Measurements from ENCODE around the gene STRA8. TPM values are rescaled to one million over a fixed set of nuclear protein-coding genes. Genes with fewer than 3 reads are reported as not detected.

The STRA8 gene
- total RNA-seq, 3 donors from 2014 or later (not counting 1 experiment from before 2014, with no cell fraction given), result not detected

- H3K36me3 Mint-ChIP-seq, result peaks cover 15% of the 10 kb centered on the region
- no peaks in the 10 kb centered on the region for H3K4me1 ChIP-seq (ENCODE audit: control insufficient read depth, insufficient read depth, low read length)
- no peak overlapping the region for H3K4me3 ChIP-seq (ENCODE audit: low read length)
- TF ChIP-seq CTCF (IDR thresholded peaks at IDR 0.05), result no peak
- H3K27ac ChIP-seq (ENCODE audit: low read length), result no peak overlapping the region
- peaks cover 0 to 4% of the 10 kb centered on the region in 2 donors for H3K4me1 Mint-ChIP-seq
- intact Hi-C loops (cut with micrococcal nuclease), result no loop called here
- ATAC-seq (no peak), DNase-seq (no peak)
- H3K9me3 Mint-ChIP-seq, result no peaks in the 10 kb centered on the region
- no peaks in the 10 kb centered on the region for H3K27me3 Mint-ChIP-seq (ENCODE audit: low read depth in 2 of 2)
- no peaks in the 10 kb centered on the region for H3K9me3 ChIP-seq (ENCODE audit: control insufficient read depth, insufficient read depth, low read length)
- H3K27ac Mint-ChIP-seq, result no peak overlapping the region
- no peaks in the 10 kb centered on the region for H3K27me3 ChIP-seq (ENCODE audit: control insufficient read depth, insufficient read depth, low read length)
- peaks cover 70% of the 10 kb centered on the region for H3K36me3 ChIP-seq (ENCODE audit: control insufficient read depth, insufficient read depth, low read length)
- no peak overlapping the region for H3K4me3 Mint-ChIP-seq
- 95% methylated on average over 4 of the region's 4 CpGs for WGBS (ENCODE audit: insufficient coverage)
These were observed 43.7 kb upstream of the STRA8 start for GRCh38 chr7:135189961-135190360.

GRCh38 chr7:135190703-135191102 is 42.9 kb upstream of the STRA8 start:
- H3K4me1 Mint-ChIP-seq, result peaks cover 0 to 4% of the 10 kb centered on the region in 2 donors
- H3K36me3 ChIP-seq (ENCODE audit: control insufficient read depth, insufficient read depth, low read length), result peaks cover 68% of the 10 kb centered on the region

GRCh38 chr7:135192914-135193536 is 40.6 kb upstream of the STRA8 start:
- no peaks in the 10 kb centered on the region for H3K27me3 Mint-ChIP-seq (ENCODE audit: low read depth in 2 of 2)
- H3K9me3 Mint-ChIP-seq, result no peaks in the 10 kb centered on the region
- intact Hi-C loops (cut with micrococcal nuclease), result no loop called here
- WGBS (ENCODE audit: insufficient coverage), result 97% methylated on average over 10 of the region's 11 CpGs
- H3K4me1 Mint-ChIP-seq, result peaks cover 0 to 4% of the 10 kb centered on the region in 2 donors
- ATAC-seq (no peak), DNase-seq (no peak)
- Histone ChIP-seq H3K4me1 (ENCODE audit: control insufficient read depth, insufficient read depth, low read length) (no peaks in the 10 kb centered on the region), H3K36me3 (ENCODE audit: control insufficient read depth, insufficient read depth, low read length) (peaks cover 69% of the 10 kb centered on the region), H3K27me3 (ENCODE audit: control insufficient read depth, insufficient read depth, low read length) (no peaks in the 10 kb centered on the region), H3K9me3 (ENCODE audit: control insufficient read depth, insufficient read depth, low read length) (no peaks in the 10 kb centered on the region), H3K27ac (ENCODE audit: low read length) (no peak overlapping the region), H3K4me3 (ENCODE audit: low read length) (no peak overlapping the region)
- H3K36me3 Mint-ChIP-seq, result peaks cover 15% of the 10 kb centered on the region
- no peak overlapping the region for H3K4me3 Mint-ChIP-seq
- H3K27ac Mint-ChIP-seq, result no peak overlapping the region
- TF ChIP-seq CTCF (IDR thresholded peaks at IDR 0.05), result no peak

More at GRCh38 chr7:135190703-135191102, 42.9 kb upstream of the STRA8 start:
- Mint-ChIP-seq H3K9me3 (no peaks in the 10 kb centered on the region), H3K4me3 (no peak overlapping the region), H3K36me3 (peaks cover 15% of the 10 kb centered on the region), H3K27ac (no peak overlapping the region), H3K27me3 (ENCODE audit: low read depth in 2 of 2) (no peaks in the 10 kb centered on the region)
- Histone ChIP-seq H3K4me1 (ENCODE audit: control insufficient read depth, insufficient read depth, low read length) (no peaks in the 10 kb centered on the region), H3K4me3 (ENCODE audit: low read length) (no peak overlapping the region), H3K9me3 (ENCODE audit: control insufficient read depth, insufficient read depth, low read length) (no peaks in the 10 kb centered on the region), H3K27ac (ENCODE audit: low read length) (no peak overlapping the region), H3K27me3 (ENCODE audit: control insufficient read depth, insufficient read depth, low read length) (no peaks in the 10 kb centered on the region)
- DNase-seq (no peak), ATAC-seq (no peak)
- no peak for TF ChIP-seq CTCF (IDR thresholded peaks at IDR 0.05)
- intact Hi-C loops (cut with micrococcal nuclease), result no loop called here

GRCh38 chr7:135193615-135194081 is 40.0 kb upstream of the STRA8 start:
- Mint-ChIP-seq H3K4me1 (peaks cover 0 to 4% of the 10 kb centered on the region in 2 donors), H3K27me3 (ENCODE audit: low read depth in 2 of 2) (no peaks in the 10 kb centered on the region), H3K9me3 (no peaks in the 10 kb centered on the region), H3K27ac (no peak overlapping the region), H3K4me3 (no peak overlapping the region), H3K36me3 (peaks cover 15% of the 10 kb centered on the region)
- Histone ChIP-seq H3K27ac (ENCODE audit: low read length) (no peak overlapping the region), H3K27me3 (ENCODE audit: control insufficient read depth, insufficient read depth, low read length) (no peaks in the 10 kb centered on the region), H3K36me3 (ENCODE audit: control insufficient read depth, insufficient read depth, low read length) (peaks cover 66% of the 10 kb centered on the region), H3K4me1 (ENCODE audit: control insufficient read depth, insufficient read depth, low read length) (no peaks in the 10 kb centered on the region), H3K9me3 (ENCODE audit: control insufficient read depth, insufficient read depth, low read length) (no peaks in the 10 kb centered on the region), H3K4me3 (ENCODE audit: low read length) (no peak overlapping the region)
- no peak for TF ChIP-seq CTCF (IDR thresholded peaks at IDR 0.05)
- intact Hi-C loops (cut with micrococcal nuclease), result no loop called here
- DNase-seq, result no peak
- no peak for ATAC-seq
- 98% methylated on average over 10 of the region's 10 CpGs for WGBS (ENCODE audit: insufficient coverage)

Data from natural killer cell (primary cell).